HFFc6 (cell line): ENCODE results near the gene WDR35. TPM values are rescaled to one million over a fixed set of nuclear protein-coding genes. Genes with fewer than 3 reads are reported as not detected.

ENCODE experiments used
- DNase-seq: peaks from one replicate; pipeline ENCODE4 v3.0.0-alpha.2; 2018
- H3K27ac Mint-ChIP-seq: 2 replicates; pipeline ENCODE4 v1.8.0; 2020; ENCODE audit warnings: mild to moderate bottlenecking, mixed read lengths
- H3K27me3 Mint-ChIP-seq: 2 replicates; pipeline ENCODE4 v1.8.0; 2021; ENCODE audit warnings: mild to moderate bottlenecking, moderate library complexity, mixed read lengths; ENCODE audit not compliant: insufficient read depth
- H3K36me3 Mint-ChIP-seq: 2 replicates; pipeline ENCODE4 v1.8.0; 2021; ENCODE audit warnings: low read depth, mixed read lengths
- H3K4me1 Mint-ChIP-seq: 2 replicates; pipeline ENCODE4 v1.8.0; 2020; ENCODE audit warnings: low read depth, mixed read lengths
- H3K4me3 Mint-ChIP-seq: 2 replicates; pipeline ENCODE4 v1.8.0; 2020; ENCODE audit warnings: mild to moderate bottlenecking, moderate library complexity, mixed read lengths
- H3K9me3 Mint-ChIP-seq: 2 replicates; pipeline ENCODE4 v1.8.0; 2020; ENCODE audit warnings: mild to moderate bottlenecking, mixed read lengths
- total RNA-seq, 6 experiments: library from RNA; stranded (reverse); fragmentation: NEBNext Ultra II Directional; extraction: Animal tissue kit (Norgen Biotek cat#: 25700); gene quantifications; 2 replicates in 1 of 6; 3 replicates in 5 of 6; pipeline ENCODE4 v1.2.3, GENCODE V29; 2021
- TF ChIP-seq, protein P1 (sequence below): fragments of 200-600 bp; sonication (generic); IDR thresholded peaks from 2 replicates; pipeline ENCODE4 v1.5.0; 2021; ENCODE audit warnings: antibody characterized with exemption, mild to moderate bottlenecking

Gene WDR35
- total RNA-seq, 6 experiments from 2014 or later, result 4.5 to 5.4 (median 5.2) TPM

- H3K4me1 Mint-ChIP-seq, result peaks cover 6% of the 10 kb centered on the region
- no peak overlapping the region for H3K4me3 Mint-ChIP-seq
- H3K36me3 Mint-ChIP-seq, result peaks cover 14% of the 10 kb centered on the region
- peaks cover 5% of the 10 kb centered on the region for H3K27me3 Mint-ChIP-seq
- no peak overlapping the region for H3K27ac Mint-ChIP-seq
- peak; percentile 48 for DNase-seq
- TF ChIP-seq, protein P1, sequence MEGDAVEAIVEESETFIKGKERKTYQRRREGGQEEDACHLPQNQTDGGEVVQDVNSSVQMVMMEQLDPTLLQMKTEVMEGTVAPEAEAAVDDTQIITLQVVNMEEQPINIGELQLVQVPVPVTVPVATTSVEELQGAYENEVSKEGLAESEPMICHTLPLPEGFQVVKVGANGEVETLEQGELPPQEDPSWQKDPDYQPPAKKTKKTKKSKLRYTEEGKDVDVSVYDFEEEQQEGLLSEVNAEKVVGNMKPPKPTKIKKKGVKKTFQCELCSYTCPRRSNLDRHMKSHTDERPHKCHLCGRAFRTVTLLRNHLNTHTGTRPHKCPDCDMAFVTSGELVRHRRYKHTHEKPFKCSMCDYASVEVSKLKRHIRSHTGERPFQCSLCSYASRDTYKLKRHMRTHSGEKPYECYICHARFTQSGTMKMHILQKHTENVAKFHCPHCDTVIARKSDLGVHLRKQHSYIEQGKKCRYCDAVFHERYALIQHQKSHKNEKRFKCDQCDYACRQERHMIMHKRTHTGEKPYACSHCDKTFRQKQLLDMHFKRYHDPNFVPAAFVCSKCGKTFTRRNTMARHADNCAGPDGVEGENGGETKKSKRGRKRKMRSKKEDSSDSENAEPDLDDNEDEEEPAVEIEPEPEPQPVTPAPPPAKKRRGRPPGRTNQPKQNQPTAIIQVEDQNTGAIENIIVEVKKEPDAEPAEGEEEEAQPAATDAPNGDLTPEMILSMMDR, result peak; percentile 90
- peaks cover 11% of the 10 kb centered on the region for H3K9me3 Mint-ChIP-seq
Observed at GRCh38 chr2:20015482-20016083, 25.7 kb upstream of the WDR35 start.

- H3K36me3 Mint-ChIP-seq, result peaks cover 5% of the 10 kb centered on the region; the same call in 1 of the 2 replicates
- peak overlapping the region; percentile 83 for H3K4me3 Mint-ChIP-seq
- TF ChIP-seq, protein P1, result no peak
- DNase-seq, result no peak
- H3K4me1 Mint-ChIP-seq, result peaks cover 6% of the 10 kb centered on the region
- peak overlapping the region; percentile 36; the same call in 1 of the 2 replicates for H3K27ac Mint-ChIP-seq
- H3K27me3 Mint-ChIP-seq, result peaks cover 12% of the 10 kb centered on the region
- peaks cover 5% of the 10 kb centered on the region; the same call in 1 of the 2 replicates for H3K9me3 Mint-ChIP-seq
Observed at GRCh38 chr2:20013126-20013849, 23.4 kb upstream of the WDR35 start.

DNA sequence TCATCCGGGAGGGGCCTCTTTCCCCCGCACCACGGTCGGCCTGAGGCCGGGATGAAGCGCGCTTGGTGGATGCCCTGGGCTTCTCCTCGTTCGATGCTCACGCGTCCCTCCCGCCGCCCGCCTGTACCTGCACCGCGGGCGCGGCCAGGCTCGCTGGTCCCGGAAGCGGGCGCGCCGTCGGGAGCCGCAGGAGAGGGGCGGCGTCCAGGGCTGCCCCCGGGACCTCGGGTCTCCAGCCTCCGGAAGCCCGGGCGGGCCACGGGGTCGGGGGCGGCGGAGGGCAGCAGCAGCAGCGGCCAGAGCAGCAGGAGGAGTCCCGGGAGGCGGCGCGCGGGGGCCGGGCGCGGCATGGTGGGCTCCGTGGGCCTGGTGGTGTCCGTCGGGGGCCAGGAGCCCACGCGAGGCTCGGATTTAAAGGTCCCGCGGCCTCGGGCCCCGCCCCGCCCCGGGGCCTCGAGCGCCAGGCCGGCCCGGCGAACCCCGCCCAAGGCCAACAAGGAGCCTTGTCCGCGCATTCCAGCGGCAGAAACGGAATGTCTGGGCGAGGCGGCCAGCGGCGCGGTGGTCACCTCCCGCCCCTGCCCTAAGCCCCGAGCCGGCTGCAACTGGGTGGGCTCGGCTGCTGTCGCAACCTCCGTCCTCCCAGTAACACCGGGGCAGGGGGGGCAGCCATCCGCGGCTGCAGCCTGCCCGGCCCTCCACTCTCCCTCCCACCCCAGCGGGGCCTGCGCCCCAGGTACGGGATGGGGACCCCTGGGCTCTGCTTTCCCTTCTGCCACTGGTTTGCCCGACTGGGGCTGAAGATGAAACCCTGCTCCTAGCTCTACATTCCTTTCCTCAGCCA is 22.6 kb upstream of the WDR35 start, which contains the start of gene MATN3:
Gene MATN3, minus strand, starts transcription at position 387 of the 844 bp plus-strand sequence. Its CDS starts 37 bp downstream, at position 350.
- peak within 1 kb of the TSS; percentile 36; the same call in 1 of the 2 replicates for H3K27ac Mint-ChIP-seq
- peak within 1 kb of the TSS; percentile 83 for H3K4me3 Mint-ChIP-seq
- H3K4me1 Mint-ChIP-seq, result peaks cover 6% of the 10 kb centered on the region
- peaks cover 12% of the 10 kb centered on the region for H3K27me3 Mint-ChIP-seq
- no peak for DNase-seq
- TF ChIP-seq, protein P1, result no peak
- peaks cover 5% of the 10 kb centered on the region; the same call in 1 of the 2 replicates for H3K9me3 Mint-ChIP-seq
- peaks cover 5% of the 10 kb centered on the region; the same call in 1 of the 2 replicates for H3K36me3 Mint-ChIP-seq

- Mint-ChIP-seq H3K9me3 (peaks cover 5% of the 10 kb centered on the region; the same call in 1 of the 2 replicates), H3K4me1 (peaks cover 6% of the 10 kb centered on the region), H3K27me3 (peaks cover 12% of the 10 kb centered on the region), H3K27ac (no peak overlapping the region), H3K4me3 (peak overlapping the region; percentile 74), H3K36me3 (peaks cover 5% of the 10 kb centered on the region; the same call in 1 of the 2 replicates)
- TF ChIP-seq, protein P1, result no peak
- no peak for DNase-seq
Observed at GRCh38 chr2:20012032-20012281, 22.1 kb upstream of the WDR35 start.

GRCh38 chr2:20011276-20012031 is 21.5 kb upstream of the WDR35 start:
- H3K36me3 Mint-ChIP-seq, result peaks cover 5% of the 10 kb centered on the region; the same call in 1 of the 2 replicates
- H3K27ac Mint-ChIP-seq, result no peak overlapping the region
- H3K9me3 Mint-ChIP-seq, result peaks cover 5% of the 10 kb centered on the region; the same call in 1 of the 2 replicates
- peaks cover 6% of the 10 kb centered on the region for H3K4me1 Mint-ChIP-seq
- H3K27me3 Mint-ChIP-seq, result peaks cover 12% of the 10 kb centered on the region
- no peak for DNase-seq
- TF ChIP-seq, protein P1, result no peak
- peak overlapping the region; percentile 74 for H3K4me3 Mint-ChIP-seq
